ENCODE data around the gene AXL.
A peak's percentile ranks its signal among the peaks of the same experiment; 100 is the strongest.

The AXL gene

GRCh38 chr19:41309180-41310032, 90.4 kb downstream of the AXL start:
- no peak for DNase-seq

- DNase-seq: peak; percentile 87
Observed at GRCh38 chr19:41310033-41310831, 91.2 kb downstream of the AXL start, which contains the start of gene CCDC97. CCDC97 (plus strand) TSS chr19:41310172; CDS start chr19:41310311, 139 bp downstream.

GRCh38 chr19:41311072-41311471, 92.0 kb downstream of the AXL start:
- DNase-seq: no peak

Measured in activated CD8-positive, alpha-beta memory T cell treated with anti-CD3 and anti-CD28 coated beads, Interleukin-2, amount 50 U/mL, for 4 hours (primary cell).